ENCODE measurements around the gene NCOR1.
A peak's percentile ranks its signal among the peaks of the same experiment; 100 is the strongest.

Gene NCOR1

DNA sequence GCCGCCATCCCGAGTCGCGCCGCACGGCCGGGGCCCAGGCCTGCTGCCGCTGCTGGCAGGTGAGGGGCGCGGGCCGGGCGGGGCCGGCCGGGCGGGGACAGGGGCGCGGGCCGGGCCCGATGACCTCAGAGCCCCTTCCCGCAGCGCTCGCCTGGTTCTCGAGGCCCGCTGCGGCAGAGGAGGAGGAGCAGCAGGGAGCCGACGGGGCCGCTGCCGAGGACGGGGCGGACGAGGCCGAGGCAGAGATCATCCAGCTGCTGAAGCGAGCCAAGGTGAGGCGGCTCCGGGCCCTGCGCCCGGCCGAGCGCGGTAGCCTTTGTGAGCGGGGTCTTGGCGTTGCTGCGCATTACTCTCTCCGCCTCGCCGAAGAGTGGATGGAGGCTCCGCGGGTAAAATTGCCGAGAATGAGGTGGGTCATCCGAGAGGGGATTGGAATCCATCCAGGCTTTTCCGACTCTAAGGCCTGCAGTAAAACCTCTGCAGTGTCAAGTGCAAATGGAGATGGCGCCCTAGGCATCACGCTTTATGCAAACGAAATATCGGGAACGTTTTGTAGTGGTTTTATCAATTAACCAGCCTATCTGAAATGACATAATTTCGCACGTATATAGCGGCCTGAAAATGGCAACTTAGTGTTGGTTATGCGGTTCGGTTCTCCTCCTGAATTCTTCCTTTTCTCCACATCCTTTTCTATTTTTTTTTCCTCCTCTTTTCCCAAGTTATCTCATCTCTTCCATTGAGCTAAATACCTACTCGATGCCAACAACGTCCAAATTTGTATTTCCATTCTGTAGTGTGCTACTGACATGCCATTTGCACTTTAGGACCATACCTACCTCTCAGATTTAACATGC lies 215.1 kb downstream of the NCOR1 start:
- DNase-seq (ENCODE audit: extremely low spot score) = peak; percentile 56
- POLR2A ChIA-PET = interaction anchor here (0.6 to 4.7 kb wide), 40 partner anchors 9 to 380 kb away, joined by 3 to 74 read pairs (median 5); partner anchors contain the start of genes ADORA2B, NCOR1, PIGL and UBB
- TF ChIP-seq FOXM1 (IDR thresholded peaks at IDR 0.05; ENCODE audit: borderline replicate concordance) (peak; percentile 59; the same call in 1 of the 2 replicates), NFRKB (IDR thresholded peaks at IDR 0.05) (no peak)
- CTCF ChIA-PET = interaction anchor here (1.2 to 1.3 kb wide), 2 partner anchors 11 to 171 kb away, joined by 4 to 8 read pairs; no protein-coding TSS in a partner anchor

DNA sequence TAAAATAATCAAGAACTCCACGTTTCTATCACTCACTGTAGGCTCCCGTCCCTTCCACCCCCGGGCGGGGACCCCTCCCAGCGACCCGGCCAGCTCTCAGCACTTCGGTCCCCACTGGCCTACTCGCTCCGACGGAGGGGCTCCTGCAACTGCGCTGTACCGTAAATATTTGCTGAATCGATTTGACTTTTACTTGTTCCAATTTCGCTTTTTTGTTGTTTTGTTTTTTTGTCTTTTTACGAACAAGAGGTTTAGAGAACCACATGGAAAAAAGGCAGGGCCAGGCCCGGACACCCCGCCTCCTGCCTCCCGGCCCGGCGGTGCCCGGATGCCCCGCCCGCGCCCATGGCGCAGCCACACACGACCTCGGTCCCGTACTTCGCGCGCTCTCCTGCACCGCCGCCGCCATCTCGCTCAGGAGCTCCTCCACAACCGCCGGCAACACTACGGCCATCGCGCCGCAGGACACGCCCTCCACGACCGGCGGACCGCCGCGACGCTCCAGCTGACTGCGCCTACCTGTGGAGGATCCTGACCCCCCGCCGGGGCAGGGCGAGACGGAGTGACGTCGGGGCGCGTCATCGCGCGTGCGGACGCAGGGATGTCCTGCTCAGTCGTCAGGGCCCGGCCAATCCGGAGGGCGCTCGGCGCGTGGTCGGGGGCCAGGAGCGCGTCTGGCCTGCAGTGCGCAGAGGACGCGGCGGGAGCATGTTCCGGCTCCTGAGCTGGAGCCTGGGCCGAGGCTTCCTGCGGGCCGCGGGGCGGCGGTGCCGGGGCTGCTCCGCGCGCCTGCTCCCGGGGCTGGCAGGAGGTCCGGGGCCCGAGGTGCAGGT lies 216.0 kb downstream of the NCOR1 start, which contains the start of the genes TTC19 and ZSWIM7:
Gene TTC19 (plus strand): TSS at position 684 of the 833 bp plus-strand sequence. CDS start 25 bp downstream, at position 709.
Gene ZSWIM7 (minus strand): TSS at position 564 of the 833 bp plus-strand sequence. CDS start 110 bp downstream, at position 454.
- TF ChIP-seq SP1 (IDR thresholded peaks at IDR 0.05) = no peak
- peak; percentile 93 for TF ChIP-seq L3MBTL2 (conservative IDR thresholded peaks at IDR 0.05)
- no peak for TF ChIP-seq FOXK2 (IDR thresholded peaks at IDR 0.05)
- TF ChIP-seq CTBP1 (IDR thresholded peaks at IDR 0.05; ENCODE audit: borderline replicate concordance) = peak; percentile 89
- peak; percentile 85 for TF ChIP-seq ARNT (IDR thresholded peaks at IDR 0.05)
- TF ChIP-seq LEF1 (IDR thresholded peaks at IDR 0.05; ENCODE audit: borderline replicate concordance) = no peak
- no peak for TF ChIP-seq HDGF (IDR thresholded peaks at IDR 0.05; ENCODE audit: borderline replicate concordance)
- TF ChIP-seq, protein P1, sequence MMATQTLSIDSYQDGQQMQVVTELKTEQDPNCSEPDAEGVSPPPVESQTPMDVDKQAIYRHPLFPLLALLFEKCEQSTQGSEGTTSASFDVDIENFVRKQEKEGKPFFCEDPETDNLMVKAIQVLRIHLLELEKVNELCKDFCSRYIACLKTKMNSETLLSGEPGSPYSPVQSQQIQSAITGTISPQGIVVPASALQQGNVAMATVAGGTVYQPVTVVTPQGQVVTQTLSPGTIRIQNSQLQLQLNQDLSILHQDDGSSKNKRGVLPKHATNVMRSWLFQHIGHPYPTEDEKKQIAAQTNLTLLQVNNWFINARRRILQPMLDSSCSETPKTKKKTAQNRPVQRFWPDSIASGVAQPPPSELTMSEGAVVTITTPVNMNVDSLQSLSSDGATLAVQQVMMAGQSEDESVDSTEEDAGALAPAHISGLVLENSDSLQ (IDR thresholded peaks at IDR 0.05) = peak; percentile 57
- no peak for TF ChIP-seq FOXM1 (IDR thresholded peaks at IDR 0.05; ENCODE audit: borderline replicate concordance)
- peak; percentile 67 for TF ChIP-seq TARDBP (IDR thresholded peaks at IDR 0.05)
- TF ChIP-seq BHLHE40 (IDR thresholded peaks at IDR 0.05; ENCODE audit: borderline replicate concordance) = no peak

DNA sequence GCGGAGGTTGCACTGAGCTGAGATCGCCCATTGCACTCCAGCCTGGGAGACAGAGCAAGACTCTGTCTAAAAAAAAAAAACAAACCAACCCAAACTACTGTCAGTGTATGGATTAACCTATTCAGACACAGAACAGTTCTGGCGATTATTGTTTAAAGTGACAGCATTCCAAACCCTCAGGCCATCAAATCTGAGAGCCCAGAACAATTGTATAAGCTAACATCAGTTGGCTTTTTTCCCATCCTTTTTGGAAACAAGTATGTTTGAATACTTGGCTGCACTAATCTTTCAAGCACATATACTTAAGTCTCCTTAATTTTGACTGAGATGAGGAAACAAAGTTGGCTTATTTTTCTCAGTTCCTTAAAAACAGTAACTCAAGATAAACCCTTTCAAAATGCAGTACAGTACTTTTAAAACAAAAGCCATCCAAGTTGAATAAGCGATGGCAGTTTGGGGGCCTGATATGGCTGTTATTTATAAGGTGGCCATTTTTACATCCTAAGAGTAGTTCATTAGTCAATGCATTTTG lies 217.2 kb downstream of the NCOR1 start:
- POLR2A ChIA-PET = interaction anchor here (1.7 to 4.7 kb wide), 7 partner anchors 8 to 169 kb away, joined by 6 to 74 read pairs (median 14); partner anchors contain the start of gene ADORA2B
- DNase-seq (ENCODE audit: extremely low spot score) = no peak
- CTCF ChIA-PET = interaction anchor here (0.7 to 1.9 kb wide), 2 partner anchors 32 to 49 kb away, joined by 3 to 5 read pairs; no protein-coding TSS in a partner anchor
- TF ChIP-seq FOXK2 (IDR thresholded peaks at IDR 0.05) (no peak), ELF4 (IDR thresholded peaks at IDR 0.05) (no peak), FOXM1 (IDR thresholded peaks at IDR 0.05; ENCODE audit: borderline replicate concordance) (no peak), ZNF384 (IDR thresholded peaks at IDR 0.05) (no peak), CTBP1 (IDR thresholded peaks at IDR 0.05; ENCODE audit: borderline replicate concordance) (no peak), SUZ12 (IDR thresholded peaks at IDR 0.05) (no peak), SP1 (IDR thresholded peaks at IDR 0.05) (no peak), TARDBP (IDR thresholded peaks at IDR 0.05) (no peak), NFRKB (IDR thresholded peaks at IDR 0.05) (no peak), ARNT (IDR thresholded peaks at IDR 0.05) (no peak), BHLHE40 (IDR thresholded peaks at IDR 0.05; ENCODE audit: borderline replicate concordance) (no peak), LEF1 (IDR thresholded peaks at IDR 0.05; ENCODE audit: borderline replicate concordance) (no peak), FOXA1 (IDR thresholded peaks at IDR 0.05) (no peak), HDGF (IDR thresholded peaks at IDR 0.05; ENCODE audit: borderline replicate concordance) (no peak), L3MBTL2 (conservative IDR thresholded peaks at IDR 0.05) (no peak)
- TF ChIP-seq, protein P1 (IDR thresholded peaks at IDR 0.05) = no peak

More for the DNA sequence above, 216.0 kb downstream of the NCOR1 start, which contains the start of the genes TTC19 and ZSWIM7:
- ChIA-PET CTCF (interaction anchor here (0.6 to 1.9 kb wide), 9 partner anchors 12 to 1922 kb away, joined by 3 to 8 read pairs (median 5); no protein-coding TSS in a partner anchor), POLR2A (interaction anchor here (0.6 to 4.7 kb wide), 41 partner anchors 9 to 381 kb away, joined by 3 to 74 read pairs (median 5); partner anchors contain the start of genes ADORA2B, NCOR1, PIGL and UBB)
- peak; percentile 95 for DNase-seq (ENCODE audit: extremely low spot score)

DNA sequence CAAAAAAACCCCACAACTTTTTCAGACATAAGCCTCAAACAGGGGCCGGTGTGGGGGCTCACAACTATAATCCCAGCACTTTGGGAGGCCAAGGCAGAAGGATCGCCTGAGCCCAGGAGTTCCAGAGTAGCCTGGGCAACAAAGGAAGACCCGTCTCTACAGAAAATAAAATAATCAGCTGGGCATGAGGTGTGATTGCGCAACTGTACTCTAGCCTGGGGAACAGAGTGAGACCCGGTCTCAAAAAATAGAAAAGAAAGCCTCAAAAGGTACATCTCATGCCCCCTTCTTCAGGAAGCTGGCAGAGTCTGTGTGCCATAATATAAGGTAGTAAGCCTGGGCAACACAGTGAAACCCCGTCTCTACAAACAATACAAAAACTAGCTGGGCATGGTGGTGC lies 219.0 kb downstream of the NCOR1 start:
- CTCF ChIA-PET = interaction anchor here (0.7 to 1.5 kb wide), 2 partner anchors 51 to 80 kb away, joined by 4 to 5 read pairs; partner anchors contain the start of gene ADORA2B

More for the DNA sequence above, 219.0 kb downstream of the NCOR1 start:
- no peak for DNase-seq (ENCODE audit: extremely low spot score)
- POLR2A ChIA-PET = interaction anchor here (0.9 to 4.7 kb wide), 2 partner anchors 9 to 49 kb away, joined by 3 to 74 read pairs; partner anchors contain the start of gene ADORA2B
- TF ChIP-seq FOXA1 (IDR thresholded peaks at IDR 0.05) (no peak), TARDBP (IDR thresholded peaks at IDR 0.05) (no peak), SUZ12 (IDR thresholded peaks at IDR 0.05) (no peak), SP1 (IDR thresholded peaks at IDR 0.05) (no peak), L3MBTL2 (conservative IDR thresholded peaks at IDR 0.05) (no peak), BHLHE40 (IDR thresholded peaks at IDR 0.05; ENCODE audit: borderline replicate concordance) (no peak), ARNT (IDR thresholded peaks at IDR 0.05) (no peak), FOXK2 (IDR thresholded peaks at IDR 0.05) (no peak), ZNF384 (IDR thresholded peaks at IDR 0.05) (no peak), NFRKB (IDR thresholded peaks at IDR 0.05) (no peak), LEF1 (IDR thresholded peaks at IDR 0.05; ENCODE audit: borderline replicate concordance) (no peak), ELF4 (IDR thresholded peaks at IDR 0.05) (no peak), CTBP1 (IDR thresholded peaks at IDR 0.05; ENCODE audit: borderline replicate concordance) (no peak), FOXM1 (IDR thresholded peaks at IDR 0.05; ENCODE audit: borderline replicate concordance) (no peak)
- TF ChIP-seq, protein P1 (IDR thresholded peaks at IDR 0.05) = no peak
